HCT116 (cell line): Measurements from ENCODE around the gene STK32B. TPM values are rescaled to one million over a fixed set of nuclear protein-coding genes. Genes with fewer than 3 reads are reported as not detected.

Experiments
- ATAC-seq: fragments of 200-7000 bp; cut with Tn5 transposase; 2 replicates; pipeline ENCODE4 v1.9.1; 2020; ENCODE audit warnings: mild to moderate bottlenecking, moderate library complexity
- BruUV-seq: library from RNA; stranded (reverse); fragments of 400-500 nt; replicated peaks from 2 replicates; lab custom pipeline; 2021; lab: Mats Ljungman, UMichigan
- CTCF ChIA-PET: fragments of 300-600 bp; sonication (Branson Sonifier 250); formaldehyde crosslinking; loops from one replicate; lab custom pipeline; 2021; ENCODE audit warnings: antibody characterized with exemption; lab: Charles Lee
- POLR2A ChIA-PET: fragments of 300-600, 350-600 bp; sonication (Branson Sonifier 250); formaldehyde crosslinking; loops from one replicate; lab custom pipeline; 2021; ENCODE audit warnings: antibody characterized with exemption; lab: Charles Lee
- RAD21 ChIA-PET, 2 experiments: fragments of 300-600 bp; sonication (Branson Sonifier 250); formaldehyde crosslinking; loops; one replicate each; lab custom pipeline; 2023; ENCODE audit warnings: low total read pairs in 2 of 2; ENCODE audit not compliant: uncharacterized antibody in 2 of 2, unreplicated experiment in 2 of 2, low non-redundant PET in 1 of 2; lab: Charles Lee
- DNase-seq: peaks from one replicate; pipeline ENCODE4 v3.0.0-alpha.2; 2010; ENCODE audit warnings: low read depth, low spot score
- H2AFZ ChIP-seq: fragments of 200-600 bp; shearing (Covaris generic), sonication (generic); 2 replicates; pipeline ENCODE4 v1.6.1; 2017; ENCODE audit warnings: low read depth, mixed run types, mixed read lengths, antibody characterized with exemption, low read length; ENCODE audit not compliant: poor library complexity, severe bottlenecking
- H3K27ac ChIP-seq: 2 replicates; pipeline ENCODE4 v1.5.1; 2012; ENCODE audit warnings: low read depth, low read length
- H3K27me3 ChIP-seq: fragments of 200-600 bp; sonication (generic); 2 replicates; pipeline ENCODE4 v1.6.1; 2016; ENCODE audit warnings: mixed run types, low read length, mixed read lengths; ENCODE audit not compliant: insufficient read depth
- H3K36me3 ChIP-seq, 2 experiments: fragments of 200-500 bp in 1 of 2; fragments of 200-600 bp in 1 of 2; sonication (Bioruptor generic) in 1 of 2; sonication (generic) in 1 of 2; 2 replicates each; pipeline versions ENCODE4 v1.5.1 to v1.6.1; 2014 to 2016; ENCODE audit warnings: low read length in 2 of 2, inconsistent platforms in 1 of 2, mixed read lengths in 1 of 2, mixed run types in 1 of 2; ENCODE audit not compliant: insufficient read depth in 2 of 2, control insufficient read depth in 1 of 2
- H3K4me1 ChIP-seq, 2 experiments: fragments of 200-600 bp in 1 of 2; sonication (generic) in 1 of 2; 2 replicates each; pipeline versions ENCODE4 v1.5.1 to v1.6.1; 2012 to 2017; ENCODE audit warnings: low read length in 2 of 2, inconsistent platforms in 1 of 2, mild to moderate bottlenecking in 1 of 2, mixed read lengths in 1 of 2, mixed run types in 1 of 2, moderate library complexity in 1 of 2; ENCODE audit not compliant: insufficient read depth in 2 of 2, control insufficient read depth in 1 of 2
- H3K4me2 ChIP-seq: fragments of 200-600 bp; sonication (generic); 2 replicates; pipeline ENCODE4 v1.6.1; 2017; ENCODE audit warnings: mixed run types, low read length, mixed read lengths
- H3K4me3 ChIP-seq, 2 experiments: fragments of 200-600 bp in 1 of 2; sonication (generic) in 1 of 2; replicated peaks in 1 of 2; 2 replicates each; pipeline ENCODE4 v1.5.1; 2011 to 2016; ENCODE audit warnings: low read length in 2 of 2, control low read depth in 1 of 2, low read depth in 1 of 2, mild to moderate bottlenecking in 1 of 2, mixed read lengths in 1 of 2, mixed run types in 1 of 2
- H3K79me2 ChIP-seq: fragments of 200-600 bp; sonication (generic); 2 replicates; pipeline ENCODE4 v1.6.1; 2017; ENCODE audit warnings: mild to moderate bottlenecking, mixed run types, low read length, moderate library complexity, mixed read lengths; ENCODE audit not compliant: insufficient read depth
- H3K9ac ChIP-seq: fragments of 200-600 bp; sonication (generic); 2 replicates; pipeline ENCODE4 v1.6.1; 2016; ENCODE audit warnings: low read length, mixed read lengths
- H3K9me2 ChIP-seq: fragments of 200-600 bp; sonication (generic), shearing (Covaris generic); 2 replicates; pipeline ENCODE4 v1.6.1; 2017; ENCODE audit warnings: mixed run types, mild to moderate bottlenecking, moderate library complexity; ENCODE audit not compliant: insufficient read depth
- H3K9me3 ChIP-seq, 2 experiments: fragments of 200-500 bp in 1 of 2; fragments of 200-600 bp in 1 of 2; sonication (Bioruptor generic) in 1 of 2; sonication (generic) in 1 of 2; 2 replicates each; pipeline ENCODE4 v1.6.1; 2014 to 2017; ENCODE audit warnings: low read length in 2 of 2, mixed read lengths in 2 of 2, inconsistent platforms in 1 of 2, low read depth in 1 of 2, mild to moderate bottlenecking in 1 of 2, mixed run types in 1 of 2, moderate library complexity in 1 of 2; ENCODE audit not compliant: control insufficient read depth in 1 of 2, insufficient read depth in 1 of 2
- H4K20me1 ChIP-seq: fragments of 200-600 bp; sonication (generic), shearing (Covaris generic); 2 replicates; pipeline ENCODE4 v1.6.1; 2017; ENCODE audit warnings: mixed run types, mild to moderate bottlenecking, moderate library complexity; ENCODE audit not compliant: insufficient read depth
- CTCF ChIP-seq, 3 experiments: fragments of 200-600 bp in 1 of 3; sonication (generic) in 1 of 3; IDR thresholded peaks in 2 of 3; conservative IDR thresholded peaks in 1 of 3; 2 replicates each; pipeline ENCODE4 v1.5.1; 2012 to 2017; ENCODE audit warnings: low read depth in 2 of 3, low read length in 2 of 3, antibody characterized with exemption in 1 of 3, borderline replicate concordance in 1 of 3, control low read depth in 1 of 3, mild to moderate bottlenecking in 1 of 3, mixed read lengths in 1 of 3, mixed run types in 1 of 3, moderate library complexity in 1 of 3; ENCODE audit not compliant: insufficient read depth in 1 of 3
- RAD21 ChIP-seq: IDR thresholded peaks from 2 replicates; pipeline ENCODE4 v1.6.1; 2012; ENCODE audit warnings: low read depth, mild to moderate bottlenecking
- ZBTB33 ChIP-seq: IDR thresholded peaks from 2 replicates; pipeline ENCODE4 v1.6.1; 2011; ENCODE audit warnings: mild to moderate bottlenecking, low read length, moderate library complexity; ENCODE audit not compliant: insufficient replicate concordance; ENCODE audit errors: extremely low read depth
- intact Hi-C: fragments of 100-400 bp; cut with micrococcal nuclease; formaldehyde crosslinking; loops from 2 replicates; pipeline ENCODE4 v1.10.0; 2022
- total RNA-seq: library from RNA; stranded (reverse); gene quantifications from one replicate; pipeline ENCODE4 v1.2.1, GENCODE V29; 2021; ENCODE audit not compliant: unreplicated experiment

The STK32B gene
- total RNA-seq, 1 experiment from 2014 or later: not detected

GRCh38 chr4:5387457-5387856 lies 336.2 kb downstream of the STK32B start:
- H3K27ac ChIP-seq: no peak overlapping the region
- no peaks in the 10 kb centered on the region for H3K79me2 ChIP-seq
- no peaks in the 10 kb centered on the region for H4K20me1 ChIP-seq
- no peak overlapping the region for H3K9ac ChIP-seq
- peak; percentile 67; the same call in 1 of the 2 replicates for ATAC-seq
- no peak overlapping the region for H3K4me2 ChIP-seq
- ChIA-PET POLR2A (no interaction called here), CTCF (no interaction called here), RAD21 (no interaction called here)
- no peak for DNase-seq
- TF ChIP-seq RAD21 (peak; percentile 20; the same call in 1 of the 2 replicates), ZBTB33 (no peak), CTCF (IDR thresholded peaks at IDR 0.05 in 2 of 3, conservative IDR thresholded peaks at IDR 0.05 in 1 of 3; ENCODE audit: borderline replicate concordance in 1 of 3, insufficient read depth in 1 of 3, low read depth in 2 of 3, low read length in 2 of 3) (peak in 2 of 3 experiments; percentile 29 to 38; a peak in 4 of 6 replicates)
- H2AFZ ChIP-seq: no peak overlapping the region
- H3K27me3 ChIP-seq: no peaks in the 10 kb centered on the region
- no TSS peak for BruUV-seq
- H3K9me3 ChIP-seq: no peaks in the 10 kb centered on the region
- intact Hi-C loops: no loop called here
- no peaks in the 10 kb centered on the region for H3K9me2 ChIP-seq
- H3K36me3 ChIP-seq: no peaks in the 10 kb centered on the region
- H3K4me1 ChIP-seq: no peaks in the 10 kb centered on the region
- no peak overlapping the region for H3K4me3 ChIP-seq
